Smooth muscle cell (in vitro differentiated cells): ENCODE results near the gene TBC1D16. TPM values are rescaled to one million over a fixed set of nuclear protein-coding genes. Genes with fewer than 3 reads are reported as not detected.

Experiments used
- DNase-seq: peaks from one replicate; lab custom pipeline; 2025; ENCODE audit not compliant: unreplicated experiment; lab: John Stamatoyannopoulos, UW
- H2AFZ ChIP-seq: fragments of 200-600 bp; sonication (generic); 2 replicates; pipeline ENCODE4 v1.6.0; 2016; ENCODE audit warnings: antibody characterized with exemption, low read depth, mild to moderate bottlenecking
- H3F3A ChIP-seq: fragments of 200-600 bp; sonication (generic); 2 replicates; pipeline ENCODE4 v1.6.0; 2017; ENCODE audit warnings: antibody characterized with exemption, low read depth
- H3K27ac ChIP-seq: fragments of 200-600 bp; sonication (generic); 2 replicates; pipeline ENCODE4 v1.5.1; 2016; ENCODE audit warnings: low read depth, mild to moderate bottlenecking
- H3K27me3 ChIP-seq: fragments of 200-600 bp; sonication (generic); 2 replicates; pipeline ENCODE4 v1.6.1; 2016; ENCODE audit warnings: low read depth, mild to moderate bottlenecking
- H3K36me3 ChIP-seq: fragments of 200-600 bp; sonication (generic); 2 replicates; pipeline ENCODE4 v1.5.1; 2016; ENCODE audit warnings: low read depth
- H3K4me1 ChIP-seq: fragments of 200-600 bp; sonication (generic); 2 replicates; pipeline ENCODE4 v1.5.1; 2016; ENCODE audit warnings: low read depth
- H3K4me2 ChIP-seq: fragments of 200-600 bp; sonication (generic); 2 replicates; pipeline ENCODE4 v1.6.0; 2016; ENCODE audit warnings: mild to moderate bottlenecking
- H3K4me3 ChIP-seq: fragments of 200-600 bp; sonication (generic); 2 replicates; pipeline ENCODE4 v1.5.1; 2016; ENCODE audit warnings: mild to moderate bottlenecking
- H3K79me2 ChIP-seq: fragments of 200-600 bp; sonication (generic); 2 replicates; pipeline ENCODE4 v1.6.0; 2016; ENCODE audit warnings: low read depth, mild to moderate bottlenecking
- H3K9ac ChIP-seq: fragments of 200-600 bp; sonication (generic); 2 replicates; pipeline ENCODE4 v1.6.0; 2016; ENCODE audit warnings: low read depth
- H3K9me3 ChIP-seq: fragments of 200-600 bp; sonication (generic); replicated peaks from 2 replicates; pipeline ENCODE4 v1.5.1; 2016; ENCODE audit warnings: low read depth
- H4K20me1 ChIP-seq: fragments of 200-600 bp; sonication (generic); 2 replicates; pipeline ENCODE4 v1.6.0; 2016; ENCODE audit warnings: low read depth
- WGBS: methylation state at CpG from one replicate; pipeline ENCODE4 v1.1.7; 2016; ENCODE audit warnings: low lambda C conversion rate; 5-methylcytosine and 5-hydroxymethylcytosine counted together
- polyA plus RNA-seq: library from polyadenylated mRNA; unstranded; fragments of >200 nt; fragmentation: Nextera tagmentation; extraction: Ambion mirVana; gene quantifications from 2 replicates; pipeline ENCODE4 v1.2.1, GENCODE V29; 2016
- total RNA-seq: library from RNA; depleted of rRNA; stranded (reverse); fragments of >200 nt; gene quantifications from 2 replicates; pipeline ENCODE4 v1.2.3, GENCODE V29; 2014
- TF ChIP-seq, protein P1 (sequence below): fragments of 200-600 bp; sonication (generic); IDR thresholded peaks from 2 replicates; pipeline ENCODE4 v1.5.1; 2017; ENCODE audit warnings: borderline replicate concordance, mild to moderate bottlenecking, antibody characterized with exemption; ENCODE audit not compliant: insufficient read depth, poor library complexity, severe bottlenecking

Gene TBC1D16
- total and polyA plus RNA-seq, 2 experiments from 2014 or later: 17.4 to 24.6 TPM

DNA sequence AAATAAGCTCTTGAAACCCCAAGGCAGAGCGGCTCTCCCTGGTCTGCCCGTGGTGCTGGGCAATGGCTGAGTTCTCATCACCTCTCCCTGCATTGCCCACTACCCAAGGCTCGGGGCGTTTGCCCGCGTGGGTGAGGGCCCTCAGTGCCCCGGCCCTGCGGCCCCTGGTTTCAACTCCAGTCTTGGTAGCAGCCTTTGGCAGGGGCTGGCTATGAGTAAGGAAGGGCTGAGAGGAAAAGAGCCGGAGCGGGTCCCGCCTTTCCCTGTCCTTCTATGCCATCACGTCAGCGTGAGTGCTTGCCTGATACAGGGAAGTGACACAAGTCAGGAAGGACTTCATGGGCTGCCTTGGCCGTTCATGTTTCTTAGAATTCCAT is 124.7 kb downstream of the TBC1D16 start:
- no peak for DNase-seq
- Histone ChIP-seq H3K79me2 (no peaks in the 10 kb centered on the region), H3K4me3 (no peak overlapping the region), H3K9me3 (no peaks in the 10 kb centered on the region), H4K20me1 (no peaks in the 10 kb centered on the region), H3K4me1 (no peaks in the 10 kb centered on the region), H3K27me3 (no peaks in the 10 kb centered on the region), H2AFZ (no peak overlapping the region), H3K36me3 (no peaks in the 10 kb centered on the region), H3F3A (no peaks in the 10 kb centered on the region), H3K27ac (no peak overlapping the region), H3K4me2 (no peak overlapping the region), H3K9ac (no peak overlapping the region)
- TF ChIP-seq, protein P1, sequence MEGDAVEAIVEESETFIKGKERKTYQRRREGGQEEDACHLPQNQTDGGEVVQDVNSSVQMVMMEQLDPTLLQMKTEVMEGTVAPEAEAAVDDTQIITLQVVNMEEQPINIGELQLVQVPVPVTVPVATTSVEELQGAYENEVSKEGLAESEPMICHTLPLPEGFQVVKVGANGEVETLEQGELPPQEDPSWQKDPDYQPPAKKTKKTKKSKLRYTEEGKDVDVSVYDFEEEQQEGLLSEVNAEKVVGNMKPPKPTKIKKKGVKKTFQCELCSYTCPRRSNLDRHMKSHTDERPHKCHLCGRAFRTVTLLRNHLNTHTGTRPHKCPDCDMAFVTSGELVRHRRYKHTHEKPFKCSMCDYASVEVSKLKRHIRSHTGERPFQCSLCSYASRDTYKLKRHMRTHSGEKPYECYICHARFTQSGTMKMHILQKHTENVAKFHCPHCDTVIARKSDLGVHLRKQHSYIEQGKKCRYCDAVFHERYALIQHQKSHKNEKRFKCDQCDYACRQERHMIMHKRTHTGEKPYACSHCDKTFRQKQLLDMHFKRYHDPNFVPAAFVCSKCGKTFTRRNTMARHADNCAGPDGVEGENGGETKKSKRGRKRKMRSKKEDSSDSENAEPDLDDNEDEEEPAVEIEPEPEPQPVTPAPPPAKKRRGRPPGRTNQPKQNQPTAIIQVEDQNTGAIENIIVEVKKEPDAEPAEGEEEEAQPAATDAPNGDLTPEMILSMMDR: no peak
- 93% methylated on average over 14 of the region's 14 CpGs for WGBS

DNA sequence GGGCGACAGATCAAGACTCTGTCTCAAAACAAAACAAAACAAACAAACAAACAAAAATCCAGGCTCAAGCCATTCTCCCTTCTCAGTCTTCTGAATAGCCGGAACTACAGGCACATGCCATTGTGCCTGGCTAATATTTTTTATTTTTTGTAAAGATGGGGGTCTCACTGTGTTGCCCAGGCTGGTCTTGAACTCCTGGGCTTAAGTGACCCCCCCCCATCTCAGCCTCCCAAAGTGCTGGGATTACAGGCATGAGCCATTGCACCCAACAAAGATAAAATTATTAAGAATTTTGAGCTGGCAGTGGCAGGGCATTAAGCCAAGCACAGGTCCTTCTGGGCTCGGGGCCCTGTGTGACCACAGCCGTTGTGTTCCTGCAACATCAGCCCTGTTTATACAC is 126.6 kb downstream of the TBC1D16 start:
- no peaks in the 10 kb centered on the region for H3K9me3 ChIP-seq
- H3K4me3 ChIP-seq: no peak overlapping the region
- no peak overlapping the region for H2AFZ ChIP-seq
- H3K27me3 ChIP-seq: no peaks in the 10 kb centered on the region
- no peaks in the 10 kb centered on the region for H3K36me3 ChIP-seq
- no peaks in the 10 kb centered on the region for H3K4me1 ChIP-seq
- no peak overlapping the region for H3K4me2 ChIP-seq
- DNase-seq: no peak
- H3K79me2 ChIP-seq: no peaks in the 10 kb centered on the region
- TF ChIP-seq, protein P1: no peak
- H3K9ac ChIP-seq: no peak overlapping the region
- no peaks in the 10 kb centered on the region for H3F3A ChIP-seq
- H3K27ac ChIP-seq: no peak overlapping the region
- 92% methylated on average over 4 of the region's 4 CpGs for WGBS
- no peaks in the 10 kb centered on the region for H4K20me1 ChIP-seq

DNA sequence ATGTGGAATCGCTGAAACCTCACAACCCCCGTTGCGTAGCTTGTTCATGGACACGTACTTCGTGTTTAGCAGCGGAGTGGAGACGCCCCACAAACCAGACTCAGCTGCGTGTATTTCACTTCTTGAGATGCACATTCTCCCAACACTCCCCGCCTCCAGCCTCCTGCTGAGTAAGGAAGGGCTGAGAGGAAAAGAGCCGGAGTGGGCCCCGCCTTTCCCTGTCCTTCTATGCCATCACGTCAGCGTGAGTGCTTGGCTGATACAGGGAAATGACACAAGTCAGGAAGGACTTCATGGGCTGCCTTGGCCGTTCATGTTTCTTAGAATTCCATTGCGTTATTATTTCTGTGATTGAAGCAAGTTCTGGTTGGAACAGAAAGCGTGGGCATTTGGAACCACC is 127.8 kb downstream of the TBC1D16 start:
- no peak overlapping the region for H3K9ac ChIP-seq
- 65% methylated on average over 16 of the region's 16 CpGs for WGBS
- no peak overlapping the region for H2AFZ ChIP-seq
- H4K20me1 ChIP-seq: no peaks in the 10 kb centered on the region
- no peak overlapping the region for H3K27ac ChIP-seq
- H3K4me1 ChIP-seq: no peaks in the 10 kb centered on the region
- no peaks in the 10 kb centered on the region for H3K79me2 ChIP-seq
- DNase-seq: no peak
- H3K9me3 ChIP-seq: no peaks in the 10 kb centered on the region
- no peak overlapping the region for H3K4me3 ChIP-seq
- H3K4me2 ChIP-seq: no peak overlapping the region
- H3F3A ChIP-seq: no peaks in the 10 kb centered on the region
- no peaks in the 10 kb centered on the region for H3K36me3 ChIP-seq
- H3K27me3 ChIP-seq: no peaks in the 10 kb centered on the region
- TF ChIP-seq, protein P1: no peak

DNA sequence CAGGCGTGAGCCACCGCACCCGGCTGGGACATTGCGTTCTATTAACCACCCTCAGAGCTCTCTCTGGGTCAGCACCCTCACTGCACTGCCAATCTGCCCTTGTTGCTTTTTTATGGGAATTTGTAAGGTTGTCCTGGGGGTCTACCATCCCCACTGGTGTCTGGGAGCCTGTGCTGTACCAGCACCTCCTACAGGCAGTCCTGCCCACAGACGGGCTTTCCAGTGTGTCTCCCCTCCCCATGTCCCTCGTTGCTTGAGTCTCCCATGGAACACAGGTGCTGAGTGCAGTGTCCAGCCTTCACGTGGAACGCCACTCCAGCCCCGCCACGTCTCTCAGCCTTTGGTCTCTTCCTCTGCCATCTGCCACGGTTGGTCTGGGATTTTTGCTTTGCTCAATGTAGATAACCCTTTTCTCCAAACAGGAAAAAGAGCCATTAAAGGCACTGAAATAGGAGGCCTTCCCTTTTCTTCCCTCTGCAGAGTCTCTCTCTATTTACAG is 128.4 kb downstream of the TBC1D16 start:
- WGBS: 87% methylated on average over 11 of the region's 11 CpGs
- DNase-seq: no peak

More for the DNA sequence above, 128.4 kb downstream of the TBC1D16 start:
- Histone ChIP-seq H3K79me2 (no peaks in the 10 kb centered on the region), H3K27ac (no peak overlapping the region), H3K27me3 (no peaks in the 10 kb centered on the region), H4K20me1 (no peaks in the 10 kb centered on the region), H3K9me3 (no peaks in the 10 kb centered on the region), H2AFZ (no peak overlapping the region), H3K9ac (no peak overlapping the region), H3F3A (no peaks in the 10 kb centered on the region), H3K4me3 (no peak overlapping the region), H3K4me2 (no peak overlapping the region), H3K4me1 (no peaks in the 10 kb centered on the region), H3K36me3 (no peaks in the 10 kb centered on the region)
- TF ChIP-seq, protein P1: no peak
